Right renal cortex interstitium (tissue), 3 donors: Measurements from ENCODE around the gene EPG5. TPM values are rescaled to one million over a fixed set of nuclear protein-coding genes. Genes with fewer than 3 reads are reported as not detected.
"Not testable (repeated sequence)": the region's sequence is repeated elsewhere in the genome, so short reads cannot be mapped to it uniquely, and the experiment has no call there.

Experiments used
- DNase-seq, 3 donors: peaks; one replicate each; pipeline ENCODE4 v3.0.0-alpha.2; 2013; ENCODE audit warnings: low read depth in 3 of 3, low spot score in 2 of 3
- polyA plus RNA-seq, 3 donors: library from polyadenylated mRNA; unstranded; fragments of 120-200 nt; gene quantifications; one replicate each; pipeline ENCODE4 v1.2.1, GENCODE V29; 2013; ENCODE audit not compliant: insufficient read length in 3 of 3

EPG5 gene
- polyA plus RNA-seq, 3 donors: 16.0 to 19.5 (median 18.1) TPM

- DNase-seq: no peak
Measured at GRCh38 chr18:45976974-45977373, 9.8 kb upstream of the EPG5 start.

- DNase-seq: no peak
Measured at GRCh38 chr18:45976566-45976965, 9.4 kb upstream of the EPG5 start.

GRCh38 chr18:45974088-45974536 is 7.0 kb upstream of the EPG5 start:
- DNase-seq: peak in 2 of 3 donors; percentile 34 to 44

- DNase-seq: not testable (repeated sequence)
Measured at GRCh38 chr18:45964913-45965312, 2.2 kb downstream of the EPG5 start.

GRCh38 chr18:45962866-45963265 is 4.3 kb downstream of the EPG5 start:
- DNase-seq: no peak

GRCh38 chr18:45962461-45962860 is 4.7 kb downstream of the EPG5 start:
- DNase-seq: no peak

- DNase-seq: not testable (repeated sequence)
Measured at GRCh38 chr18:45959484-45959883, 7.6 kb downstream of the EPG5 start.

GRCh38 chr18:45958730-45959129 is 8.4 kb downstream of the EPG5 start:
- DNase-seq: no peak

GRCh38 chr18:45958027-45958426 is 9.1 kb downstream of the EPG5 start:
- DNase-seq: no peak

GRCh38 chr18:45957100-45957499 is 10.0 kb downstream of the EPG5 start:
- no peak for DNase-seq

- DNase-seq: no peak
Measured at GRCh38 chr18:45954070-45954934, 12.8 kb downstream of the EPG5 start.

GRCh38 chr18:45951016-45951714 is 16.0 kb downstream of the EPG5 start:
- no peak for DNase-seq

GRCh38 chr18:45945669-45946068 is 21.5 kb downstream of the EPG5 start:
- no peak for DNase-seq

- no peak for DNase-seq
Measured at GRCh38 chr18:45940724-45941123, 26.4 kb downstream of the EPG5 start.

- DNase-seq: no peak
Measured at GRCh38 chr18:45939236-45939635, 27.9 kb downstream of the EPG5 start.

- DNase-seq: no peak
Measured at GRCh38 chr18:45938488-45938935, 28.6 kb downstream of the EPG5 start.

- DNase-seq: no peak
Measured at GRCh38 chr18:45935591-45936335, 31.4 kb downstream of the EPG5 start.

- DNase-seq: no peak
Measured at GRCh38 chr18:45932708-45933107, 34.4 kb downstream of the EPG5 start.

GRCh38 chr18:45930963-45931362 is 36.2 kb downstream of the EPG5 start:
- no peak for DNase-seq

- no peak for DNase-seq
Measured at GRCh38 chr18:45926691-45927090, 40.4 kb downstream of the EPG5 start.

- DNase-seq: no peak
Measured at GRCh38 chr18:45926085-45926484, 41.0 kb downstream of the EPG5 start.
